ENCODE results near the gene FAM114A1.

DNA sequence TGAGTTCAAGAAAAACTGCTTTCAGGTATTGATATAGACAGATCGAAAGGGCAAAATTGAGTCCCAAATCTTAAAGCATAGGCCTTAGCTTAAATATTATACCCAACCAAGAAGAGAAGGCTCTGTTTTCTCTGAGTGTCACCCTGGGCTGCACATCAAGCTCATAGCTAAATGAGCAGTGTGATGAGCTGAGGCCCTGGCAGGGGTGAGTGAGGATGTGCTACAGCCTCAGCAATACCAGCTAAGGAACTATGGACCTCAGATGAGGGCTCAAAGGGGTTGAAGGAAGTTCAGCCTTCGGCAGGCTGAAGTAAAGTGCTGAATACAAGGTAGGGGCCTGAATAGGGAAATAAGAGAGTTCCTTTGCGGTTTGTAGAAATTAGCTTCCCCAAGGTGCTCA lies 79.3 kb downstream of the FAM114A1 start:
- TF ChIP-seq, protein P1, sequence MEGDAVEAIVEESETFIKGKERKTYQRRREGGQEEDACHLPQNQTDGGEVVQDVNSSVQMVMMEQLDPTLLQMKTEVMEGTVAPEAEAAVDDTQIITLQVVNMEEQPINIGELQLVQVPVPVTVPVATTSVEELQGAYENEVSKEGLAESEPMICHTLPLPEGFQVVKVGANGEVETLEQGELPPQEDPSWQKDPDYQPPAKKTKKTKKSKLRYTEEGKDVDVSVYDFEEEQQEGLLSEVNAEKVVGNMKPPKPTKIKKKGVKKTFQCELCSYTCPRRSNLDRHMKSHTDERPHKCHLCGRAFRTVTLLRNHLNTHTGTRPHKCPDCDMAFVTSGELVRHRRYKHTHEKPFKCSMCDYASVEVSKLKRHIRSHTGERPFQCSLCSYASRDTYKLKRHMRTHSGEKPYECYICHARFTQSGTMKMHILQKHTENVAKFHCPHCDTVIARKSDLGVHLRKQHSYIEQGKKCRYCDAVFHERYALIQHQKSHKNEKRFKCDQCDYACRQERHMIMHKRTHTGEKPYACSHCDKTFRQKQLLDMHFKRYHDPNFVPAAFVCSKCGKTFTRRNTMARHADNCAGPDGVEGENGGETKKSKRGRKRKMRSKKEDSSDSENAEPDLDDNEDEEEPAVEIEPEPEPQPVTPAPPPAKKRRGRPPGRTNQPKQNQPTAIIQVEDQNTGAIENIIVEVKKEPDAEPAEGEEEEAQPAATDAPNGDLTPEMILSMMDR (IDR thresholded peaks at IDR 0.05), result no peak
- no peak for TF ChIP-seq POLR2A (IDR thresholded peaks at IDR 0.05)

Measured in testis (tissue), 2 donors.